Endothelial cell of umbilical vein (primary cell): Measurements from ENCODE around the gene SLC25A21. TPM values are rescaled to one million over a fixed set of nuclear protein-coding genes. Genes with fewer than 3 reads are reported as not detected.

Experiments
- BruUV-seq: library from RNA; stranded (reverse); fragments of 400-500 nt; replicated peaks from 2 replicates; lab custom pipeline; 2021; lab: Mats Ljungman, UMichigan
- CTCF ChIA-PET: fragments of 300-600, 350-600 bp; sonication (Branson Sonifier 250); formaldehyde crosslinking; loops from one replicate; lab custom pipeline; 2021; ENCODE audit warnings: antibody characterized with exemption, inconsistent platforms; lab: Charles Lee
- POLR2A ChIA-PET: fragments of 300-600, 350-600 bp; sonication (Branson Sonifier 250); formaldehyde crosslinking; loops from one replicate; lab custom pipeline; 2021; ENCODE audit warnings: antibody characterized with exemption, inconsistent platforms; lab: Charles Lee
- DNase-seq: peaks from one replicate; pipeline ENCODE4 v3.0.0-alpha.2; 2011; ENCODE audit warnings: low read depth, low spot score
- FAIRE-seq: peaks from 2 replicates; lab custom pipeline; 2011; peaks lifted over from hg19 to GRCh38; lab: Jason Lieb, UNC
- H2AFZ ChIP-seq: 2 replicates; pipeline ENCODE4 v1.6.0; 2012; ENCODE audit warnings: low read depth, low read length, control low read depth, inconsistent platforms
- H3K27ac ChIP-seq: 2 replicates; pipeline ENCODE4 v1.5.1; 2011; ENCODE audit warnings: low read depth, mild to moderate bottlenecking, control low read depth, low read length, moderate library complexity; ENCODE audit not compliant: insufficient read depth
- H3K27me3 ChIP-seq, 2 experiments: 2 replicates each; pipeline versions ENCODE4 v1.6.0 to v1.6.1; 2011; ENCODE audit warnings: low read length in 2 of 2, mixed read lengths in 1 of 2; ENCODE audit not compliant: control insufficient read depth in 2 of 2, insufficient read depth in 2 of 2
- H3K36me3 ChIP-seq, 2 experiments: 2 replicates in 1 of 2; 3 replicates in 1 of 2; pipeline ENCODE4 v1.5.1; 2011; ENCODE audit warnings: low read length in 2 of 2, mild to moderate bottlenecking in 1 of 2, moderate library complexity in 1 of 2; ENCODE audit not compliant: control insufficient read depth in 2 of 2, insufficient read depth in 2 of 2; ENCODE audit errors: extremely low read depth in 1 of 2
- H3K4me1 ChIP-seq: 3 replicates; pipeline ENCODE4 v1.5.1; 2011; ENCODE audit warnings: mild to moderate bottlenecking, low read length; ENCODE audit not compliant: control insufficient read depth, insufficient read depth; ENCODE audit errors: extremely low read depth
- H3K4me2 ChIP-seq: 2 replicates; pipeline ENCODE4 v1.6.1; 2011; ENCODE audit warnings: low read length, control low read depth, mixed read lengths; ENCODE audit not compliant: insufficient read depth
- H3K4me3 ChIP-seq, 3 experiments: fragments of 200-600 bp in 1 of 3; sonication (generic), shearing (Covaris generic) in 1 of 3; replicated peaks in 1 of 3; 2 replicates each; pipeline ENCODE4 v1.5.1; 2011 to 2016; ENCODE audit warnings: control low read depth in 3 of 3, low read length in 3 of 3, mild to moderate bottlenecking in 2 of 3, inconsistent platforms in 1 of 3, low read depth in 1 of 3, moderate library complexity in 1 of 3; ENCODE audit not compliant: insufficient read depth in 1 of 3
- H3K79me2 ChIP-seq: 2 replicates; pipeline ENCODE4 v1.6.0; 2012; ENCODE audit warnings: low read length, inconsistent platforms; ENCODE audit not compliant: control insufficient read depth, insufficient read depth
- H3K9ac ChIP-seq: replicated peaks from 2 replicates; pipeline ENCODE3; 2011; ENCODE audit warnings: low read length, control low read depth; ENCODE audit not compliant: insufficient read depth; ENCODE audit errors: extremely low read depth
- H3K9me1 ChIP-seq: replicated peaks from 3 replicates; pipeline ENCODE4 v1.6.0; 2011; ENCODE audit warnings: mild to moderate bottlenecking, low read length; ENCODE audit not compliant: control insufficient read depth, insufficient read depth; ENCODE audit errors: extremely low read depth
- H3K9me3 ChIP-seq: replicated peaks from 2 replicates; pipeline ENCODE4 v1.5.1; 2012; ENCODE audit warnings: low read length, inconsistent platforms; ENCODE audit not compliant: control insufficient read depth, insufficient read depth
- H4K20me1 ChIP-seq: replicated peaks from 2 replicates; pipeline ENCODE3; 2011; ENCODE audit warnings: mild to moderate bottlenecking, low read length; ENCODE audit not compliant: control insufficient read depth, insufficient read depth; ENCODE audit errors: extremely low read depth
- EZH2 ChIP-seq: IDR thresholded peaks from 2 replicates; pipeline ENCODE4 v1.6.1; 2012; ENCODE audit warnings: borderline replicate concordance, low read depth, mild to moderate bottlenecking, moderate library complexity, low read length, inconsistent platforms; ENCODE audit not compliant: severe bottlenecking
- FOS ChIP-seq: IDR thresholded peaks from 2 replicates; pipeline ENCODE4 v1.6.1; 2011; ENCODE audit warnings: mild to moderate bottlenecking, low read length, moderate library complexity, borderline replicate concordance; ENCODE audit not compliant: insufficient read depth
- GATA2 ChIP-seq: IDR thresholded peaks from 2 replicates; pipeline ENCODE4 v1.7.0; 2011; ENCODE audit warnings: low read depth, mild to moderate bottlenecking, moderate library complexity, mixed read lengths, low read length; ENCODE audit not compliant: insufficient read length, insufficient read depth
- JUN ChIP-seq: IDR thresholded peaks from 2 replicates; pipeline ENCODE4 v1.6.1; 2011; ENCODE audit warnings: borderline replicate concordance, low read depth; ENCODE audit not compliant: insufficient read length, insufficient read depth
- MAX ChIP-seq: IDR thresholded peaks from 2 replicates; pipeline ENCODE4 v1.6.1; 2011; ENCODE audit not compliant: insufficient read depth, insufficient read length
- MYC ChIP-seq: IDR thresholded peaks from one replicate; pipeline ENCODE4 v1.6.1; 2011; ENCODE audit warnings: mild to moderate bottlenecking, low read depth, low read length
- POLR2A ChIP-seq: IDR thresholded peaks from 2 replicates; pipeline ENCODE4 v1.6.1; 2012; ENCODE audit warnings: low read depth, mild to moderate bottlenecking, control low read depth, low read length
- POLR2AphosphoS5 ChIP-seq: IDR thresholded peaks from 2 replicates; pipeline ENCODE4 v1.6.1; 2012; ENCODE audit warnings: low read depth, mild to moderate bottlenecking, control low read depth, low read length, moderate library complexity; ENCODE audit not compliant: insufficient read depth
- dilution Hi-C: fragments of 300-500 bp; cut with MboI; formaldehyde crosslinking; loops from one replicate; pipeline ENCODE4 v1.15.0; 2019; ENCODE audit warnings: low sequenced_read_pairs; ENCODE audit not compliant: extremely low pct_ligation_motif_present
- intact Hi-C: fragments of 100-400 bp; cut with micrococcal nuclease; formaldehyde crosslinking; loops from one replicate; pipeline ENCODE4 v1.10.0; 2022
- polyA plus RNA-seq, 4 experiments: library from polyadenylated mRNA; depleted of rRNA in 3 of 4; stranded (reverse) in 3 of 4; unstranded in 1 of 4; fragments of >200 nt; gene quantifications; 2 replicates each; pipeline versions ENCODE4 v1.2.1 to v1.2.3, GENCODE V29; 2011 to 2012; ENCODE audit warnings: missing spikeins in 1 of 4
- total RNA-seq: library from RNA; stranded (reverse); gene quantifications from 2 replicates; pipeline ENCODE4 v1.2.3, GENCODE V29; 2021
- TF ChIP-seq, protein P1 (sequence below), 2 donors: IDR thresholded peaks; 1 replicate in 1 of 2; 2 replicates in 1 of 2; pipeline ENCODE4 v1.5.1; 2011; ENCODE audit warnings: low read length in 2 of 2, mild to moderate bottlenecking in 2 of 2, moderate library complexity in 2 of 2, control low read depth in 1 of 2, inconsistent platforms in 1 of 2, low read depth in 1 of 2; ENCODE audit not compliant: insufficient read depth in 1 of 2; ENCODE audit errors: extremely low read depth in 1 of 2

SLC25A21 gene
- total and polyA plus RNA-seq, 2 donors (not counting 3 experiments of a cell fraction or from before 2014, with no cell fraction given) = 0.98 to 1.4 TPM

GRCh38 chr14:36785511-36785910, 386.9 kb downstream of the SLC25A21 start:
- BruUV-seq = no TSS peak
- POLR2A ChIA-PET = no interaction called here
- no peak for DNase-seq
- no peaks in the 10 kb centered on the region for H3K36me3 ChIP-seq
- H3K9ac ChIP-seq = no peak overlapping the region
- no peak overlapping the region for H3K4me3 ChIP-seq
- no peaks in the 10 kb centered on the region for H3K79me2 ChIP-seq
- H3K9me3 ChIP-seq = no peaks in the 10 kb centered on the region
- no peaks in the 10 kb centered on the region for H3K4me1 ChIP-seq
- dilution Hi-C loops = no loop called here
- H3K9me1 ChIP-seq = no peaks in the 10 kb centered on the region
- CTCF ChIA-PET = interaction anchor here (1.3 kb wide), 1 partner anchor 14 kb away, joined by 4 read pairs; no protein-coding TSS in a partner anchor
- peaks cover 0 to 2% of the 10 kb centered on the region in 2 experiments for H3K27me3 ChIP-seq
- no peaks in the 10 kb centered on the region for H4K20me1 ChIP-seq
- intact Hi-C loops = no loop called here
- no peak overlapping the region for H2AFZ ChIP-seq
- TF ChIP-seq MAX = no peak
- TF ChIP-seq, protein P1, sequence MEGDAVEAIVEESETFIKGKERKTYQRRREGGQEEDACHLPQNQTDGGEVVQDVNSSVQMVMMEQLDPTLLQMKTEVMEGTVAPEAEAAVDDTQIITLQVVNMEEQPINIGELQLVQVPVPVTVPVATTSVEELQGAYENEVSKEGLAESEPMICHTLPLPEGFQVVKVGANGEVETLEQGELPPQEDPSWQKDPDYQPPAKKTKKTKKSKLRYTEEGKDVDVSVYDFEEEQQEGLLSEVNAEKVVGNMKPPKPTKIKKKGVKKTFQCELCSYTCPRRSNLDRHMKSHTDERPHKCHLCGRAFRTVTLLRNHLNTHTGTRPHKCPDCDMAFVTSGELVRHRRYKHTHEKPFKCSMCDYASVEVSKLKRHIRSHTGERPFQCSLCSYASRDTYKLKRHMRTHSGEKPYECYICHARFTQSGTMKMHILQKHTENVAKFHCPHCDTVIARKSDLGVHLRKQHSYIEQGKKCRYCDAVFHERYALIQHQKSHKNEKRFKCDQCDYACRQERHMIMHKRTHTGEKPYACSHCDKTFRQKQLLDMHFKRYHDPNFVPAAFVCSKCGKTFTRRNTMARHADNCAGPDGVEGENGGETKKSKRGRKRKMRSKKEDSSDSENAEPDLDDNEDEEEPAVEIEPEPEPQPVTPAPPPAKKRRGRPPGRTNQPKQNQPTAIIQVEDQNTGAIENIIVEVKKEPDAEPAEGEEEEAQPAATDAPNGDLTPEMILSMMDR (IDR thresholded peaks at IDR 0.05; ENCODE audit: extremely low read depth in 1 of 2, insufficient read depth in 1 of 2, low read depth in 1 of 2, low read length in 2 of 2) = no peak
- TF ChIP-seq JUN = no peak
- TF ChIP-seq POLR2A = no peak
- TF ChIP-seq POLR2AphosphoS5 = no peak
- TF ChIP-seq FOS = no peak
- no peak for TF ChIP-seq MYC
- no peak for TF ChIP-seq GATA2
- TF ChIP-seq EZH2 = no peak
- no peak for FAIRE-seq
- H3K27ac ChIP-seq = no peak overlapping the region
- no peak overlapping the region for H3K4me2 ChIP-seq
